ENCODE measurements around the gene SLC26A3. TPM values are rescaled to one million over a fixed set of nuclear protein-coding genes. Genes with fewer than 3 reads are reported as not detected.

The SLC26A3 gene
- total and polyA plus RNA-seq, 10 of the 15 experiments (the other 5 are each of a cell fraction or from before 2014, with no cell fraction given): 0.46 TPM; not detected in 9

- TF ChIP-seq, protein P1, sequence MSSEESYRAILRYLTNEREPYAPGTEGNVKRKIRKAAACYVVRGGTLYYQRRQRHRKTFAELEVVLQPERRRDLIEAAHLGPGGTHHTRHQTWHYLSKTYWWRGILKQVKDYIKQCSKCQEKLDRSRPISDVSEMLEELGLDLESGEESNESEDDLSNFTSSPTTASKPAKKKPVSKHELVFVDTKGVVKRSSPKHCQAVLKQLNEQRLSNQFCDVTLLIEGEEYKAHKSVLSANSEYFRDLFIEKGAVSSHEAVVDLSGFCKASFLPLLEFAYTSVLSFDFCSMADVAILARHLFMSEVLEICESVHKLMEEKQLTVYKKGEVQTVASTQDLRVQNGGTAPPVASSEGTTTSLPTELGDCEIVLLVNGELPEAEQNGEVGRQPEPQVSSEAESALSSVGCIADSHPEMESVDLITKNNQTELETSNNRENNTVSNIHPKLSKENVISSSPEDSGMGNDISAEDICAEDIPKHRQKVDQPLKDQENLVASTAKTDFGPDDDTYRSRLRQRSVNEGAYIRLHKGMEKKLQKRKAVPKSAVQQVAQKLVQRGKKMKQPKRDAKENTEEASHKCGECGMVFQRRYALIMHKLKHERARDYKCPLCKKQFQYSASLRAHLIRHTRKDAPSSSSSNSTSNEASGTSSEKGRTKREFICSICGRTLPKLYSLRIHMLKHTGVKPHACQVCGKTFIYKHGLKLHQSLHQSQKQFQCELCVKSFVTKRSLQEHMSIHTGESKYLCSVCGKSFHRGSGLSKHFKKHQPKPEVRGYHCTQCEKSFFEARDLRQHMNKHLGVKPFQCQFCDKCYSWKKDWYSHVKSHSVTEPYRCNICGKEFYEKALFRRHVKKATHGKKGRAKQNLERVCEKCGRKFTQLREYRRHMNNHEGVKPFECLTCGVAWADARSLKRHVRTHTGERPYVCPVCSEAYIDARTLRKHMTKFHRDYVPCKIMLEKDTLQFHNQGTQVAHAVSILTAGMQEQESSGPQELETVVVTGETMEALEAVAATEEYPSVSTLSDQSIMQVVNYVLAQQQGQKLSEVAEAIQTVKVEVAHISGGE (CRISPR knock-in tag; IDR thresholded peaks at IDR 0.05): 0 out of 2 replicates have a peak, but pooled peaks have one; percentile 5
- no peak for TF ChIP-seq YBX1 (IDR thresholded peaks at IDR 0.05)
- TF ChIP-seq FOXM1 (IDR thresholded peaks at IDR 0.05; ENCODE audit: low read depth, low read length): no peak
- TF ChIP-seq, protein P2, sequence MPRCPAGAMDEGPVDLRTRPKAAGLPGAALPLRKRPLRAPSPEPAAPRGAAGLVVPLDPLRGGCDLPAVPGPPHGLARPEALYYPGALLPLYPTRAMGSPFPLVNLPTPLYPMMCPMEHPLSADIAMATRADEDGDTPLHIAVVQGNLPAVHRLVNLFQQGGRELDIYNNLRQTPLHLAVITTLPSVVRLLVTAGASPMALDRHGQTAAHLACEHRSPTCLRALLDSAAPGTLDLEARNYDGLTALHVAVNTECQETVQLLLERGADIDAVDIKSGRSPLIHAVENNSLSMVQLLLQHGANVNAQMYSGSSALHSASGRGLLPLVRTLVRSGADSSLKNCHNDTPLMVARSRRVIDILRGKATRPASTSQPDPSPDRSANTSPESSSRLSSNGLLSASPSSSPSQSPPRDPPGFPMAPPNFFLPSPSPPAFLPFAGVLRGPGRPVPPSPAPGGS (IDR thresholded peaks at IDR 0.05; ENCODE audit: borderline replicate concordance, insufficient read depth, low read depth, low read length, poor library complexity, severe bottlenecking): no peak
- no peak for TF ChIP-seq SREBF2 (IDR thresholded peaks at IDR 0.05; ENCODE audit: low read length)
- TF ChIP-seq NR2C2 (IDR thresholded peaks at IDR 0.05; ENCODE audit: borderline replicate concordance, control insufficient read depth, insufficient read length, low read depth): no peak
- peak; percentile 71; the same call in 1 of the 2 replicates for TF ChIP-seq BACH1 (IDR thresholded peaks at IDR 0.05; ENCODE audit: borderline replicate concordance)
- peak; percentile 58; the same call in 1 of the 2 replicates for TF ChIP-seq SREBF1 (IDR thresholded peaks at IDR 0.05; ENCODE audit: low read length)
- TF ChIP-seq NFYA (IDR thresholded peaks at IDR 0.05; ENCODE audit: borderline replicate concordance, low read depth, low read length): no peak
- TF ChIP-seq PAX8 (IDR thresholded peaks at IDR 0.05): no peak
- TF ChIP-seq KLF5 (IDR thresholded peaks at IDR 0.05; ENCODE audit: partially characterized antibody): peak; percentile 94
- TF ChIP-seq IKZF1 (conservative IDR thresholded peaks at IDR 0.05): peak; percentile 81
- no peak for TF ChIP-seq ZNF622 (IDR thresholded peaks at IDR 0.05)
- no peak for TF ChIP-seq ZNF24 (IDR thresholded peaks at IDR 0.05)
- TF ChIP-seq ZBTB4 (CRISPR knock-in tag; IDR thresholded peaks at IDR 0.05): no peak
- TF ChIP-seq POLR2A (IDR thresholded peaks at IDR 0.05; ENCODE audit: low read depth, low read length): peak; percentile 89
- TF ChIP-seq SMC3 (IDR thresholded peaks at IDR 0.05; ENCODE audit: borderline replicate concordance, low read length): peak; percentile 47; the same call in 1 of the 2 replicates
- TF ChIP-seq CREB1 (IDR thresholded peaks at IDR 0.05; ENCODE audit: low read depth): peak; percentile 42
- TF ChIP-seq CTCF (IDR thresholded peaks at IDR 0.05 in 2 of 3, conservative IDR thresholded peaks at IDR 0.05 in 1 of 3; ENCODE audit: control insufficient read depth in 2 of 3, extremely low read depth in 1 of 3, insufficient read depth in 1 of 3, low read depth in 3 of 3, low read length in 3 of 3): peak; percentile 67 to 74 (median 72)
- TF ChIP-seq SIN3A (IDR thresholded peaks at IDR 0.05; ENCODE audit: low read depth, low read length): peak; percentile 53
- no peak for TF ChIP-seq NFXL1 (IDR thresholded peaks at IDR 0.05; ENCODE audit: borderline replicate concordance)
Measured at GRCh38 chr7:107743567-107744344, 59.3 kb downstream of the SLC26A3 start, which contains the start of gene CBLL1 (continued).

Measured in GM12878 (cell line).